ENCODE data around the gene NHSL2. TPM values are rescaled to one million over a fixed set of nuclear protein-coding genes. Genes with fewer than 3 reads are reported as not detected.
"Not testable (repeated sequence)": the region's sequence is repeated elsewhere in the genome, so short reads cannot be mapped to it uniquely, and the experiment has no call there.

Gene NHSL2
- total RNA-seq, 1 donor from 2014 or later: 6.9 TPM

DNA sequence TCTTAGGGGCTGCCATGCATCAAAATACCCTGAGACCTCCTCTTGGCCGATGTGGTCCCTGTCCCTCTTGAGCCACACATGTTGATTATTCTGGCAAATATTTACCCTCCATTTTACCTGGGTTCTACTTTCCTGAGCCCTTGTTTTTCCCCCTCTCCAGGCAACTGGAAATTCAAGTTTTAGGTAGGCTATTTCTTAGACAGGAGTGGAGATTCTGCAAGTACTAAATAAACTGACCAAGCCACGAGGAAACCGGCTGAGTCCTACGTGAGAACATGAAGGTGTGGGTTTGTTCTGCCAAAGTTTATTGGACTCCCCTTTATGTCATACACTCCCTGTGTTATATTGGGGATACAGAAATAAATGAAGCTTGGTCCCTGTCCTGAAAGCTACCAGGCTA lies 133.0 kb downstream of the NHSL2 start:
- no peak for DNase-seq

GRCh38 chrX:72045141-72045540 lies 134.5 kb downstream of the NHSL2 start:
- DNase-seq: no peak

DNA sequence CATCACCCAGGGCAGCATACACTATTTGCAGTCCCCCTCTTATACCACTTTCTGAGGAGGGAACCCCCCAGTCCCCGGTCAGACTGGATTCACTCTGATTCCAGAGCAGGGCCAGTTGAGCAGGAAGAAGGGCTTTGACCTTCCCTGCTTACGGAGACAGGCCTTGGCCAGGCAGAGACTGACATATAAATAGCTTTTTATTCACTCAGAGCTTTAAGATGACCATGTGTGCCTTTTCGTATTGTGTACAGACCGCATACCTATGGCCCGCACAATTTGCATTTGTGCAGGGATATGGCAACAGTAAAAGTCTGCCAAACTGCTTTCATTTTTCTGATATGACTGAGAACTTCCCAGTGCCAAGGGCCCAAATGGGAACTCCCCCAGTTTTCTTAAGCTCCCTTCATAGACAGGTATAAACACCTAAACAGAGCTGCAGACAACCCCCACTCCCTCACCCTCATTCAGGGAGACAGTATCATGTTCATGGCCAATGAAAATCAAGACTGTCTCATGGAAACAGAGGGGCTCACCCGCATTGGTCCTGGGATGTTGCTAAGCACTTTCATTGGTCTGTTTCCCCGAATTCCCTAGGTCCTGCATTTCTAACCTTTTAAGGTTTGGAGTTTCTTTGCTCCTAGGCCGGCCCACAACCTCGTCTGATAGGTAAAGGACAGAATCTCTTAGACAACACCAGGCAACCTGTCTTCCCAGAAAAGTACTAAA lies 135.1 kb downstream of the NHSL2 start:
- no peak for DNase-seq

DNA sequence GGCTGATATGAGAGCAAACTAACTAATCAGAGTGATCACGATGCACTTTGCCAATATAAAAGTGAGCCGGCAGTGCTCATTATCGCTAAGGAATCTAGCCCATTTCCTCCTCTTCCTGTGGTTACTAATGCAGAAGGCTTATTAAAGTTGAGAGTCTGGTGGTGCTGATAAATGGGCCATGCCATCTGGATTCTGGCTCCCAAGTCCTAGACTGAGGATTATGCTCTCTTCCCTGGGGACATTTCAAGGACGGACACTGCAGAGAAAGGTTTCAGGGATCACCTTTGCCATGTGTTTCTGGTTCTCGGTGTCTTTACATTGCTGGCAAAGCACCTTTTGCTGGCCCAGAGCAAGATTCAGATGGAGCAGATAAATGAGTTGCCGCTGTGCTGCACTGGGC lies 135.8 kb downstream of the NHSL2 start:
- no peak for DNase-seq

DNA sequence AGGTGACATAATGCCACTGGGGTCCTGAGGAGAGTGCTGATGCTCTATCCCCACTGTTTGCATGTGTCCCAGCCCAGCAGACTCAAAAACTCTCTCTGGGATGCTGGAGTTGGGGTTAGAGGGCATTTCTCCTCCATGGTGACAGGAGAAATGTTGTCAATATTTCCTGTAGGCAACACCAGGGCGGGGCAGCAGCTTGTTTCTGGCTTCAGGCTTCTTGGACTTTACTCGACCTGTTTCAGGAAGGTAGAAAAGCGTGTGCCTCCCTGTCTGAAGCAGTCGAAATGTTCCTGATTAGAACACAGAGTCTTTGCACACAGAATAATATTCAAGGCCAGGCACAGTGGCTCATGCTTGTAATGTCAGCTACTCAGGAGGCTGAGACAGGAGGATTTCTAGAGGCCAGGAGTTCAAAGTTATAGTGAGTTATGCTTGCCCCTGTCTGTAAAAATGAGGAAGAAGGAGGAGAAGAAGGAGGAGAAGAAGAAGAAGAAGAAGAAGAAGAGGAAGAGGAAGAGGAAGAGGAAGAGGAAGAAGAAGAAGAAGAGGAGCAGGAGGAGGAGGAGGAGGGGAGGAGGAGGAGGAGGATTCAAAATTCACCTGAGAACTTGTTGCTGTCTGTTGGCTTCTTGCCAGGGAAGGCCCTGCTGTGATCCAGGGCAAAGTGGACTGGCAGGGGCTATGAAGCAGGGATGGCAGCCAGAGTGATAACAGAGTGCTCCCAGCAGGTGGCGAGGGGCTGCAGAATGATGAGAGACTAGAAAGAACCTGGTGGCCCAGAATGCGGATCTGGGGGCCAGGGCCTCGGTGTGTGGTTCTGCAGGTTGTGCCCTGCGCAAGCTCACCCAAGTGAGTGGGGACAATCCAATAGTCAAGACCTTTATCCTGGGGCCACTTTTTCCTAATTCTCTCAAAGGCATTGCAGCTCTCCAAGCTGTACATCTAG lies 138.1 kb downstream of the NHSL2 start:
- DNase-seq: no peak

DNA sequence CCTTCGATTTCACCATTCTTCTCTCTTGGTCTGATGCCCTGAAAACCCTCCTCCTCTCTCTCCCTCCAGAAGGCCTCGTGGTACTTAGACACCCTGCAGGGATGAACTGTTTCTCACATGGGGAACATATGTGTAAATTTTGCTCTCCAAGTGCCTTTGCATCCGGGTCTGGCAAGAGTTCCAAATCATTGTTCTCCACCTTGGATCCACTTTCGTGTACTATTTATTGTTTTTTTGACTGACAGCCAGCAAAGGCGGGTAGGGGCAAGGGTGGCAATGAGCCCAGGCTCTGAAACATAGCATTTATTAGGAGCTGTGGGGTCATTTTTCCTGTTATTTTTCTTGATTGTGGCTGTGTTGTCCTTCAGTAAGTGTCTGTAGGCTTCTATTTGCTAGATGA lies 139.4 kb downstream of the NHSL2 start:
- DNase-seq: peak; percentile 1

GRCh38 chrX:72051589-72051988 lies 140.9 kb downstream of the NHSL2 start:
- no peak for DNase-seq

DNA sequence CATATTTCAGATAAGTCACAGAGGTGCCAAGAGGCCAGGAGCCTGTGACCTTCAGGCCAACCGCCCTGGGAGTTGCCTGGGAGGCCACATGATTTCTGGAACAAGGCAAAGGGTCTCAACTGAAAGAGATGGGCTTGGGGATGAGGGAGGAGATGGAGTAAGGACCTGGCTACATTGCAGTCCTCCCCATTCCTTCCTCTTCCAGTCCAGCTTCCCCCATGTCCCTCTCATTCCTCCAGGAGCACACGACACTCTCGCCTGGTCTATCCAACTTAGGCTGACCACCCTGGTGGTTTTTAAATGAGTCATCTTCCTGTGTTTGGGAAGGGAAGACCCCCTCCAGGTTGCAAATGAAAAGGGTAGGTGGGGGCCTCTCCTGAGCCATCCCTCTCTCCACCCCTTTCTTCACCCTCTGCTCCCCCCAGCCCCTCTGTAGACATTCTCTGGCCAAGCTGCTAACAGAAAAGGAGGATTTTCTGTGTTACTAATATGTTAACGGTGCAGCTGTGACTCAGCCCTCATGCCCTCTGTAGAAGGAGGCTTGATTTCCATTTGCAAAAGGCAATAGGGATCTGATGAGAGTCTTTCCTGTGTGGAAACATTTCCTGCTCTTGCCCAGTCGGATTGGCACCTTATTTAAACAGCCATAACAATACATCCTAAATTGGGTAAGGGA lies 141.9 kb downstream of the NHSL2 start:
- no peak for DNase-seq

- no peak for DNase-seq
These were observed 142.9 kb downstream of the NHSL2 start for GRCh38 chrX:72053508-72053907.

DNA sequence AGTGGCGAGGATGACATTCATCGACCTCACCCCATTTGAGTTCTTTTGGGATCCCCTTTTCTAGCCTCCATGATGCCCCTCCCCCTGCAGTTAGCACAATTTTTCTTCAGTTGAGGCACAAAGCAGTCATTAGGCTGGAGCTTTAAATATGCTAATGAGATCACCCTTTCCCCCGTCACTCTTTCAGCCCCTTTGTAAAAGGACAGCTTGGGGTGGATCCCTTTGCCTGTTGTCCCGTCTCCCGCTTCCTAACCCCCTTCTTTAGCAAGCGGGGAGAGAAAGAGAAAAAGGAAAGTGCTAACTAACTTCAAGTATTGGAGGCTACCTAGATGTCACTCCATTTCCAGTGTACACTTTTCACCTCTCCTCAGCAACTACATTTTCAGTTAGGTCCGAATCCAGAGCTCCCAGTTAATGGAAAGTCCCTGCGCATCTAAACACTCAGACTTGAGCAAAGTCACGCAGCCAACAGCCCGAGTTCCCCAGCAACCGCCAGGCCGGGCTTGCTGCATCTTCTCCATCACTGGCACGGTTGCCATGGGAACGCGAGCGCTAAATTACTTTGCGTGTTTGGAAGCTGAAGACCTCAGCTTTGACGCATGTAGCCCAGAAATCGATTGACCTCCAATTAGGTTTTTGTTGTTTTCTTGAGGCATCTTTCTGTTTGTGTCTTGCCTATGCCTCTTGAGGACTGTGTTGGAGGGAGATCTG lies 144.3 kb downstream of the NHSL2 start:
- no peak for DNase-seq

DNA sequence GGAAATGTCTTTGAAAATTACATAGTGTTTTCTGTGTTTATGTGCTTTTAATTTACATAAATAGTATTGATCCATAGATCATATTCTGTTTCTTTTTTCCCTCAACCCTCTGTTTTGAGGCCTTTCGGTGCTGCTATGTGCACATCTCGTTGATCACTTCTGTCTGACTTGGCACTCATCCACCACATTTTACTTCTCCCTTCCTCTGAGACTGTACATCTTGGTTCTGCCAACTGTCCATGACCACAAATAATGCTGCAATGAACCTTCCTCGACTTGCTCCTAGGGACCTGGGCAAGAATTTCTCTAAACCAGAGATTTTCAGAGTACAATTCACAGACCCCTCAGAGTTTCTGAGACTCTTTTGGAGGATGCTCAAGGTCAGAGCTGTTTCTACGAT lies 146.7 kb downstream of the NHSL2 start:
- DNase-seq: no peak

GRCh38 chrX:72057849-72058248 lies 147.2 kb downstream of the NHSL2 start:
- no peak for DNase-seq

DNA sequence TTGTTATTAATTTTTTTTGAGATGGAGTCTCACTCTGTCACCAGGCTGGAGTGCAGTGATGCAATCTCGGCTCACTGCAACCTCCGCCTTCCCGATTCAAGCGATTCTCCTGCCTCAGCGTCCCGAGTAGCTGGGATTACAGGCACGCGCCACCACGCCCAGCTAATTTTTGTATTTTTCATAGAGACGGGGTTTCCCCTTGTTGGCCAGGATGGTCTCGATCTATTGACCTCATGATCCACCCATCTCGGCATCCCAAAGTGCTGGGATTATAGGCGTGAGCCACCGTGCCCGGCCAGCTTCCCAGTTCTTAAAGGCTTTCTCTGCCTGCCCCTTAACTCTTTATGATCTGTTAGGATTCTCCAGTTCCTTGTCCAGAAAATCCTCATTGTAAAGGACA lies 147.7 kb downstream of the NHSL2 start:
- not testable (repeated sequence) for DNase-seq

GRCh38 chrX:72060196-72060920 lies 149.7 kb downstream of the NHSL2 start:
- no peak for DNase-seq

DNA sequence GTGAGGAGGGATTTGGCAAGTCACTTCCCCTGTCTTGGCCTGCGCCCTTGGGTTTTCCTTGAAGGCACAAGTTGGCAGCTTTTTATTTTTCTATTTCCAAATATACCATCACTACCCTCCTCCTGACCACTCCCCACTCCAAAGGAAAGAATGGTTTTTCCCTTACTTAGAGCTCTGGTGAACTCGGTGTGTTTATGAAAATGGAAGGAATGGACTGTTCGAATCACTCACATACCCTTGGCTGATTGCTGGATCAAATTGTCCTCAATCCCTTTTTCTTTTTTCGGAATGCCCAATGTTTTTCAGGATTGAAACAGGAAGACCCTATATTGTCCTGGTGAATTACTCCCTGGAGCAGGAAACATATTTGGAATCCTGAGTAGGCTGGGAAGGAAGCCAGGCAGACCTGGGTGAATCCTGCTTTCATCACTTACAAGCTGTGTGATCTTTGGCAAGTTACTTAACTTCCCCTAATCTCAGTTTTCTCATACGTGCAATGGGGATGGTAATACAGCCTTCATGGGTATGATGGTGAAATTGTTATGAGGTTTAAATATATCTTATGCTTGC lies 150.4 kb downstream of the NHSL2 start:
- no peak for DNase-seq

DNA sequence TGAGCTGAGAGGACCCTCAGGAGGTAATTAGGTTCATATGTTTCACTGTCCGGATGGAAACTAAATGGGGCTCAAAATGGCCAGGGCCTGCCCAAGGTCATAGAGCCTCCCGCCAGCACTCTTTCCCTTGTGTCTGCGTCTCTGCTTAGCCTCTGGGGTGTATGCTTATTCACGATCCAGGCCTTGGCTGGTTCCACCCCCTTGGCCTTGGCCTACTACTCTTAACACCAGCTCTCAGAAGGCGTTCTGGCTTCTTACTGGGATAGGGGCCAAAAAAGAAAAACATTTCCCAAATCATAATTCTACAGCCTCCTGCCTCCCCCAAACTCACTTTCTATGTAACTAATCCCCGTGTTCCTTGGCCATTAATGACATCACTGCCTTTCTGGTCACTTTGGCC lies 152.3 kb downstream of the NHSL2 start:
- DNase-seq: no peak

DNA sequence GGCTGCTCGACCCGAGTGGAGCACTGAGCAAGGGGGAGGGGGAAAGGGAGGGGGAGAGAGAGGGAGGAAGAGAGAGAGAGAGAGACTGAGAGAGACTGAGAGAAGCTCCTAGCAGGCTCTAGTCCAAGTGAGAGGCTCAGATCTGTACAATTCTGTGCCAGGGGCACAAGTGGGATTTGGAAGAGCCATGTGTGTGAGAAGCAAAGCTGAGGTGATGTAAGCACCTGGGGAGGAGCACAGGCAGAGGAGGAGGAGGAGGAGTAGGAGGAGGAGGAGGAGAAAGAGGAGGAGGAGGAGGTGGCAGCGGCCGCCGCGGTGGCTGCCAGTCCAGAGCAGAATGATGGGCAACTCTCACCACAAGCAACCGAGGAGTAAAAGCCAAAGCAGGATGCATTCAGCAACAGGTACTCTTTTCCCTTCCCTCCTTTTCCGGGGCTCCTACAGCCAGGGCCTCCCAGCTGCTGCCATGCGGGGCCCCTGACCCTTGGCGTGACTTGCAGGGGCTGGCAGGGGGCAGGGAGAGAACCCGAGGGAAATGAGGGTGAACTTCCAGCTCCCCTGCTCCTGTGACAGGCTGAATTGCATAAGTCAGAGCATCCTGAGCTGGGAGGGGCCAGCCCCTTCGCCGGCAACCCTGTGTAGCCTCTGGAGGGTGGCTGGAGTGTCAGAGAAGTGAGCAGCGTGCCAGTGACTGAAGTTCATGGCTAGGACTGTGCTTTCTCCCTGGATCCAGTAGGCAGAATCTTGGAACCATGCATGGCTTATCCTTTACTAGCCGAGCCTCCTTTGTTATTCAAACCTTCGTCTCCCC lies 158.9 kb downstream of the NHSL2 start:
- DNase-seq: no peak

DNA sequence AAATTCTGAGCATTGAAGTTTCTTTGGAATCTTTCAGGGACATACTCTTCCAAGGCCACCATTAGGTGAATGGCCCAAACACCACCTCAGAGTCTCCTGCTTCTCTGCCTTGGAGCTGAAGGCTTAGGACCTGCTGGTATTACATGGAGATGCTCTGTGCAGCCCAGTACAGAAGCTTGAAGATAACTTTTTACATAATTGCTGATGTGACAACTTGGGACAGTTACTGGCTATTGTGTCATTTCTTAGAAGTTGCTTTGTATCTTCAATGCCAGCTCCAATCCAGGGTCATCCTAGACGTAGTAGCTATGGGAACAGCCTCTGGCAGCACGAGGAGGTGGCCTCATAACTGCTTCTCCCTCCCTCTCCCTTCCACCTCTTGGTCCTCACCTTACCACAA lies 160.6 kb downstream of the NHSL2 start:
- no peak for DNase-seq

DNA sequence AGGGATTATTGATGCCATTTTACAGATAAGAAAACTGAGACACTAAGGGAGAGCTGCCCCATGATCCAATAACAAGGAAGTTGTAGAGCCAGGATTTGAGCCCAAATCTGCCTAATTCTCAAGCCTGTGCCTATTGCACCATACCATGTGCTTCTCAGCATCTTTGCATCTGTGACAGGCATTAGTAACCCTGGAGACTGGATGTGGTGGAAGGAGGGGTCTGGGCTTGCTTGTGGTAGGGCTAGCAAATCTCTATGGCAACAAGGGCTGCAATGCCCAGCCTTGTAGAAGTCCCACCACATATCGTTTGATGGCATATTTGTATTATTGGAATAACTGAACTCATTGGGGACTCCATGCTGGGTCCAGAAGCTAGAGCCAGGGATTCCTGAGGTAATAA lies 163.0 kb downstream of the NHSL2 start:
- DNase-seq: no peak

- no peak for DNase-seq
These were observed 167.8 kb downstream of the NHSL2 start for GRCh38 chrX:72078411-72078810.
